Neuronal stem cell (in vitro differentiated cells): ENCODE data around the gene FGF11.
A peak's percentile ranks its signal among the peaks of the same experiment; 100 is the strongest.

Experiments
- DNase-seq: peaks from one replicate; pipeline ENCODE4 v3.0.0-alpha.2; 2013; ENCODE audit warnings: low spot score
- H2AFZ ChIP-seq: one replicate; pipeline ENCODE4 v1.6.1; 2013; ENCODE audit warnings: mild to moderate bottlenecking, low read length, inconsistent platforms
- H2AK5ac ChIP-seq: 2 replicates; pipeline ENCODE4 v1.6.1; 2013; ENCODE audit warnings: low read depth, mild to moderate bottlenecking, inconsistent platforms, low read length, moderate library complexity, mixed read lengths
- H2BK120ac ChIP-seq: 2 replicates; pipeline ENCODE4 v1.6.1; 2013; ENCODE audit warnings: low read depth, mild to moderate bottlenecking, inconsistent platforms, low read length, moderate library complexity, mixed read lengths
- H2BK12ac ChIP-seq: one replicate; pipeline ENCODE4 v1.6.1; 2013; ENCODE audit warnings: low read length, inconsistent platforms
- H2BK15ac ChIP-seq: 2 replicates; pipeline ENCODE4 v1.6.1; 2013; ENCODE audit warnings: mild to moderate bottlenecking, low read length, inconsistent platforms, mixed read lengths
- H2BK5ac ChIP-seq: one replicate; pipeline ENCODE4 v1.6.1; 2013; ENCODE audit warnings: inconsistent platforms, mild to moderate bottlenecking, low read length, moderate library complexity
- H3K14ac ChIP-seq: one replicate; pipeline ENCODE4 v1.6.1; 2013; ENCODE audit warnings: low read length, inconsistent platforms
- H3K18ac ChIP-seq: 2 replicates; pipeline ENCODE4 v1.6.1; 2013; ENCODE audit warnings: low read length, inconsistent platforms
- H3K23ac ChIP-seq: 2 replicates; pipeline ENCODE4 v1.6.1; 2013; ENCODE audit warnings: low read depth, mild to moderate bottlenecking, mixed read lengths, low read length, inconsistent platforms; ENCODE audit not compliant: poor library complexity
- H3K27ac ChIP-seq: replicated peaks from 3 replicates; pipeline ENCODE4 v1.5.1; 2013; ENCODE audit warnings: low read length, inconsistent platforms
- H3K27me3 ChIP-seq, 3 experiments: 2 replicates each; pipeline ENCODE4 v1.6.1; 2013; ENCODE audit warnings: low read length in 3 of 3, mild to moderate bottlenecking in 2 of 3, inconsistent platforms in 1 of 3, low read depth in 1 of 3, mixed read lengths in 1 of 3, moderate library complexity in 1 of 3; ENCODE audit not compliant: control insufficient read depth in 3 of 3, insufficient read depth in 3 of 3
- H3K36me3 ChIP-seq, 2 donors: replicated peaks in 1 of 2; 2 replicates each; pipeline ENCODE4 v1.6.1; 2013; ENCODE audit warnings: low read length in 2 of 2; ENCODE audit not compliant: control insufficient read depth in 2 of 2, insufficient read depth in 2 of 2
- H3K4ac ChIP-seq: 2 replicates; pipeline ENCODE4 v1.6.1; 2013; ENCODE audit warnings: inconsistent platforms, mild to moderate bottlenecking, low read length, moderate library complexity
- H3K4me1 ChIP-seq, 2 donors: 1 replicate in 1 of 2; 2 replicates in 1 of 2; pipeline ENCODE4 v1.6.1; 2013; ENCODE audit warnings: low read length in 2 of 2, low read depth in 1 of 2; ENCODE audit not compliant: control insufficient read depth in 2 of 2, insufficient read depth in 1 of 2
- H3K4me2 ChIP-seq: one replicate; pipeline ENCODE4 v1.6.1; 2013; ENCODE audit warnings: mild to moderate bottlenecking, low read length, inconsistent platforms; ENCODE audit not compliant: insufficient read depth, poor library complexity, severe bottlenecking
- H3K4me3 ChIP-seq, 2 donors: 2 replicates each; pipeline ENCODE4 v1.5.1; 2013; ENCODE audit warnings: low read length in 2 of 2, mild to moderate bottlenecking in 2 of 2, inconsistent platforms in 1 of 2, moderate library complexity in 1 of 2
- H3K79me1 ChIP-seq: one replicate; pipeline ENCODE4 v1.6.1; 2013; ENCODE audit warnings: low read depth, mild to moderate bottlenecking, inconsistent platforms, low read length, moderate library complexity
- H3K9ac ChIP-seq: one replicate; pipeline ENCODE4 v1.6.1; 2013; ENCODE audit warnings: mild to moderate bottlenecking, low read depth, low read length, inconsistent platforms; ENCODE audit not compliant: poor library complexity
- H3K9me3 ChIP-seq, 2 donors: replicated peaks in 1 of 2; 2 replicates each; pipeline versions ENCODE3 to v1.6.1; 2013; ENCODE audit warnings: low read length in 2 of 2, mild to moderate bottlenecking in 2 of 2, inconsistent platforms in 1 of 2, low read depth in 1 of 2, mixed read lengths in 1 of 2, moderate library complexity in 1 of 2; ENCODE audit not compliant: control insufficient read depth in 2 of 2, insufficient read depth in 1 of 2
- H4K8ac ChIP-seq: one replicate; pipeline ENCODE4 v1.6.1; 2013; ENCODE audit warnings: low read depth, mild to moderate bottlenecking, inconsistent platforms, low read length, moderate library complexity
- H4K91ac ChIP-seq: one replicate; pipeline ENCODE4 v1.6.1; 2013; ENCODE audit warnings: low read length, low read depth, mild to moderate bottlenecking, inconsistent platforms; ENCODE audit not compliant: poor library complexity
- WGBS, 2 donors: extraction: QIAGEN DNeasy Blood & Tissue Kit; methylation state at CpG; one replicate each; pipeline ENCODE4 v1.1.7; 2013; ENCODE audit warnings: missing lambda C conversion rate in 2 of 2, mixed read lengths in 1 of 2; ENCODE audit not compliant: insufficient read length in 2 of 2, insufficient replicate concordance in 1 of 2; ENCODE audit errors: extremely low coverage in 2 of 2; 5-methylcytosine and 5-hydroxymethylcytosine counted together

FGF11 gene

GRCh38 chr17:7392696-7393612, 46.4 kb upstream of the FGF11 start:
- Histone ChIP-seq H3K4me2 (peak overlapping the region; percentile 99), H3K4me1 (peaks cover 3 to 7% of the 10 kb centered on the region in 2 donors), H3K9ac (no peak overlapping the region), H2BK15ac (no peak overlapping the region), H3K9me3 (peaks cover 0 to 1% of the 10 kb centered on the region in 2 donors), H2BK12ac (no peak overlapping the region), H2AFZ (no peak overlapping the region), H2BK120ac (no peak overlapping the region), H3K23ac (peak overlapping the region; percentile 21), H4K91ac (no peak overlapping the region), H3K14ac (no peak overlapping the region), H3K4me3 (peak overlapping the region; percentile 56 to 88), H3K27ac (no peak overlapping the region), H3K79me1 (no peaks in the 10 kb centered on the region), H4K8ac (no peak overlapping the region), H3K4ac (no peak overlapping the region), H3K18ac (peak overlapping the region; percentile 94), H2AK5ac (peak overlapping the region; percentile 83), H3K36me3 (peaks cover 13 to 38% of the 10 kb centered on the region in 2 donors), H2BK5ac (no peak overlapping the region), H3K27me3 (no peaks in the 10 kb centered on the region)
- no peak for DNase-seq
- no CpG with 5 or more reads among the region's 42 CpGs for WGBS, 2 donors

- H3K4me3 ChIP-seq, result peak overlapping the region; percentile 56 to 88
- WGBS, 2 donors, result no CpG with 5 or more reads among the region's 48 CpGs
- DNase-seq, result no peak
These were observed 45.5 kb upstream of the FGF11 start for GRCh38 chr17:7393613-7394451.

GRCh38 chr17:7394452-7395191, 44.7 kb upstream of the FGF11 start, which contains the start of gene PLSCR3:
Gene PLSCR3, minus strand, starts transcription at chr17:7394525. Its CDS starts 415 bp downstream, at chr17:7394110.
- Histone ChIP-seq H3K4me1 (peaks cover 3 to 7% of the 10 kb centered on the region in 2 donors), H3K27ac (peak within 1 kb of the TSS; percentile 94), H3K4me3 (peak within 1 kb of the TSS; percentile 56 to 88), H2BK5ac (peak within 1 kb of the TSS; percentile 100), H2BK15ac (peak within 1 kb of the TSS; percentile 94), H3K27me3 (no peaks in the 10 kb centered on the region), H3K36me3 (peaks cover 9 to 28% of the 10 kb centered on the region in 2 donors), H2BK12ac (no peak within 1 kb of the TSS), H2BK120ac (peak within 1 kb of the TSS; percentile 82), H3K79me1 (no peaks in the 10 kb centered on the region), H3K9ac (peak within 1 kb of the TSS; percentile 96), H3K14ac (peak within 1 kb of the TSS; percentile 94), H2AK5ac (peak within 1 kb of the TSS; percentile 83), H3K4ac (peak within 1 kb of the TSS; percentile 78), H3K23ac (peak within 1 kb of the TSS; percentile 73), H4K8ac (no peak within 1 kb of the TSS), H3K18ac (peak within 1 kb of the TSS; percentile 94), H2AFZ (peak within 1 kb of the TSS; percentile 97), H4K91ac (no peak within 1 kb of the TSS), H3K9me3 (peaks cover 0 to 1% of the 10 kb centered on the region in 2 donors), H3K4me2 (peak within 1 kb of the TSS; percentile 99)
- peak; percentile 77 for DNase-seq
- WGBS, 2 donors, result no CpG with 5 or more reads among the region's 71 CpGs

More at GRCh38 chr17:7393613-7394451, 45.5 kb upstream of the FGF11 start:
- Histone ChIP-seq H3K23ac (peak overlapping the region; percentile 21), H2AFZ (peak overlapping the region; percentile 97), H2BK12ac (no peak overlapping the region), H4K8ac (no peak overlapping the region), H3K27me3 (no peaks in the 10 kb centered on the region), H2BK5ac (peak overlapping the region; percentile 100), H3K4ac (peak overlapping the region; percentile 78), H3K36me3 (peaks cover 13 to 35% of the 10 kb centered on the region in 2 donors), H2AK5ac (peak overlapping the region; percentile 64), H3K14ac (no peak overlapping the region), H2BK15ac (no peak overlapping the region), H2BK120ac (peak overlapping the region; percentile 82), H4K91ac (no peak overlapping the region), H3K79me1 (no peaks in the 10 kb centered on the region), H3K9ac (peak overlapping the region; percentile 82), H3K18ac (peak overlapping the region; percentile 91), H3K9me3 (peaks cover 0 to 1% of the 10 kb centered on the region in 2 donors), H3K27ac (no peak overlapping the region), H3K4me2 (peak overlapping the region; percentile 99), H3K4me1 (peaks cover 3 to 7% of the 10 kb centered on the region in 2 donors)
